ENCODE data around the gene RRP7A.
"Not testable (repeated sequence)": the region's sequence is repeated elsewhere in the genome, so short reads cannot be mapped to it uniquely, and the experiment has no call there.

The RRP7A gene

DNA sequence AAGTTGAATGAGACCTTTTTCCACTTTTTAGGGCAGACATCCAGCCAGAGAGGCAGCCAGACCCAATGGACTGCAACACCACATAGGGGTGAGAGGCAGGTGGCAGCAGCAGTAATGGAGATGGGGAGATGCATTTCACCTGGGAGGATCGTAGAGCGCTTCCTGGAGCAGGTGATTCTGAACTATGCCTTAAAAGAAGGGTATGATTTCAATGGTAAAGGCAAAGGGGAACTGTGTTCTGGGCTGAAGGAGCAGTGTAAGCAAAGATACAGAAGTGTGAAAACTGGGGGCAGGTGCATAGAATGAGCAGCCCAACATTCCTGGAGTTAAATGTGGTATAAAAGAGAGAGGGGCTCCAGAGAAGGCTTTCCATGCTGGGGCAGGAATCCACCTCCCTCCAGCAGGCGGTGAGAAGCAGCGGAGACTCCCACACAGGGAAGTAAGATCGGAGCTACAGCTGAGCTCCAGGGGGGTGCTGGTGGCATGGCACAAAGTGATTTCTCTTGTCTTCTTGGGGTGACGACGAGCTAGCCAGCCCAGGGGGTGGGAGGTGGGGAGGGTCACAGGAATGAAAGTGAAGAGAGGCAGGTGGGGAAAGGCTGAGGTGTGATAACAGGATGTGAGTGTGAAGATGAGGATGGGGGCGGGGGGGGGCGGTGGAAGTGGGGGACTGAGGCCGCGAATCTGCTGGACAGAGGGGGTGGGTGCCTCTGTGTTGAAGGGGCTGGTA is 29.9 kb upstream of the RRP7A start:
- no peaks in the 10 kb centered on the region for H4K20me1 ChIP-seq (ENCODE audit: low read depth, low read length)
- no peaks in the 10 kb centered on the region for H3K9me2 ChIP-seq (replicated peaks; ENCODE audit: insufficient read depth, low read length)
- TF ChIP-seq, protein P1, sequence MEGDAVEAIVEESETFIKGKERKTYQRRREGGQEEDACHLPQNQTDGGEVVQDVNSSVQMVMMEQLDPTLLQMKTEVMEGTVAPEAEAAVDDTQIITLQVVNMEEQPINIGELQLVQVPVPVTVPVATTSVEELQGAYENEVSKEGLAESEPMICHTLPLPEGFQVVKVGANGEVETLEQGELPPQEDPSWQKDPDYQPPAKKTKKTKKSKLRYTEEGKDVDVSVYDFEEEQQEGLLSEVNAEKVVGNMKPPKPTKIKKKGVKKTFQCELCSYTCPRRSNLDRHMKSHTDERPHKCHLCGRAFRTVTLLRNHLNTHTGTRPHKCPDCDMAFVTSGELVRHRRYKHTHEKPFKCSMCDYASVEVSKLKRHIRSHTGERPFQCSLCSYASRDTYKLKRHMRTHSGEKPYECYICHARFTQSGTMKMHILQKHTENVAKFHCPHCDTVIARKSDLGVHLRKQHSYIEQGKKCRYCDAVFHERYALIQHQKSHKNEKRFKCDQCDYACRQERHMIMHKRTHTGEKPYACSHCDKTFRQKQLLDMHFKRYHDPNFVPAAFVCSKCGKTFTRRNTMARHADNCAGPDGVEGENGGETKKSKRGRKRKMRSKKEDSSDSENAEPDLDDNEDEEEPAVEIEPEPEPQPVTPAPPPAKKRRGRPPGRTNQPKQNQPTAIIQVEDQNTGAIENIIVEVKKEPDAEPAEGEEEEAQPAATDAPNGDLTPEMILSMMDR (IDR thresholded peaks at IDR 0.05; ENCODE audit: insufficient read depth, low read length, poor library complexity, severe bottlenecking): no peak
- TF ChIP-seq EZH2phosphoT487 (conservative IDR thresholded peaks at IDR 0.05; ENCODE audit: low read length): no peak
- H3K4me3 ChIP-seq (ENCODE audit: insufficient read depth, low read length, poor library complexity, severe bottlenecking): no peak overlapping the region
- H3K79me2 ChIP-seq (ENCODE audit: insufficient read depth, low read length): no peaks in the 10 kb centered on the region
- no peaks in the 10 kb centered on the region for H3K36me3 ChIP-seq (ENCODE audit: low read length)
- H3K27me3 ChIP-seq (ENCODE audit: low read length): no peaks in the 10 kb centered on the region
- no peaks in the 10 kb centered on the region for H3K9me3 ChIP-seq (ENCODE audit: insufficient read depth, low read length)
- H2AFZ ChIP-seq (ENCODE audit: low read depth, low read length, severe bottlenecking): no peak overlapping the region
- peaks cover 9% of the 10 kb centered on the region for H3F3A ChIP-seq (ENCODE audit: insufficient read depth)
- no peak overlapping the region for H3K27ac ChIP-seq (ENCODE audit: low read depth, low read length)
- H3K9ac ChIP-seq (ENCODE audit: low read length): no peak overlapping the region
- no peak overlapping the region for H3K4me2 ChIP-seq (ENCODE audit: low read depth, low read length, poor library complexity, severe bottlenecking)

DNA sequence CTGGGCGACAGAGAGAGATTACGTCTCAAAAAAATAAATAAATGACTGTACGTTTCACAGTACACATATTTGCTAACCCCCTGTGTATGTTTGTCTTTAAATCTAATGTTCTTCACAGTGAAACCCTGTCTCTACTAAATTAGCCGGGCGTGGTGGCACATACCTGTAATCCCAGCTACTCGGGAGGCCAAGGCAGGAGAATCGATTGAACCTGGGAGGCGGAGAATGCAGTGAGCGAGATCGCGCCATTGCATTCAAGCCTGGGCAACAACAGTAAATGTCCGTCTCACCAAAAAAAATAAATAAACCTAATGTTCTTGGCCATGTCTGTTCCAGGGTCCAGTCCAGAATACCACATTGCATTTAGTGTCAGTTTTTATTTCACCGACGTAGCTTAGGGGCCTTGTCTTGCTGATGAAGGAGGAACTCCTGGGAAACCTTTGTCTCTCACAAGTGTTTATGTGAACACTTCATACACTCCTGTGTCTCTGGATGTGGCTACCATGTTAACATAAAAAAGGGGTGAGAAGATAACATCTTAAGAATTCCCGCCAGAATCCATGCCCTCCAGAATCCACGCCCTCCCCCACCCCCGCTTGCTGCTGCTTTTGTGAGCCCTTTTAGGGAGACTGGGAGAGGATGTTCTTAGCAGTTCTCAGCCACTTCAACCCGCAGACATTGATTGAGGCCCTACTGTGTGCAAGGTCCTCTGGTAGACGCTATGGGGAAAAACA is 29.2 kb upstream of the RRP7A start:
- Histone ChIP-seq H3F3A (ENCODE audit: insufficient read depth) (peaks cover 9% of the 10 kb centered on the region), H3K9me3 (ENCODE audit: insufficient read depth, low read length) (no peaks in the 10 kb centered on the region), H4K20me1 (ENCODE audit: low read depth, low read length) (no peaks in the 10 kb centered on the region), H3K79me2 (ENCODE audit: insufficient read depth, low read length) (no peaks in the 10 kb centered on the region), H3K9ac (ENCODE audit: low read length) (no peak overlapping the region), H3K36me3 (ENCODE audit: low read length) (no peaks in the 10 kb centered on the region), H3K4me2 (ENCODE audit: low read depth, low read length, poor library complexity, severe bottlenecking) (no peak overlapping the region), H3K9me2 (replicated peaks; ENCODE audit: insufficient read depth, low read length) (no peaks in the 10 kb centered on the region), H2AFZ (ENCODE audit: low read depth, low read length, severe bottlenecking) (no peak overlapping the region), H3K4me3 (ENCODE audit: insufficient read depth, low read length, poor library complexity, severe bottlenecking) (no peak overlapping the region), H3K27me3 (ENCODE audit: low read length) (no peaks in the 10 kb centered on the region), H3K27ac (ENCODE audit: low read depth, low read length) (no peak overlapping the region)
- TF ChIP-seq, protein P1 (IDR thresholded peaks at IDR 0.05; ENCODE audit: insufficient read depth, low read length, poor library complexity, severe bottlenecking): no peak
- TF ChIP-seq EZH2phosphoT487 (conservative IDR thresholded peaks at IDR 0.05; ENCODE audit: low read length): no peak

DNA sequence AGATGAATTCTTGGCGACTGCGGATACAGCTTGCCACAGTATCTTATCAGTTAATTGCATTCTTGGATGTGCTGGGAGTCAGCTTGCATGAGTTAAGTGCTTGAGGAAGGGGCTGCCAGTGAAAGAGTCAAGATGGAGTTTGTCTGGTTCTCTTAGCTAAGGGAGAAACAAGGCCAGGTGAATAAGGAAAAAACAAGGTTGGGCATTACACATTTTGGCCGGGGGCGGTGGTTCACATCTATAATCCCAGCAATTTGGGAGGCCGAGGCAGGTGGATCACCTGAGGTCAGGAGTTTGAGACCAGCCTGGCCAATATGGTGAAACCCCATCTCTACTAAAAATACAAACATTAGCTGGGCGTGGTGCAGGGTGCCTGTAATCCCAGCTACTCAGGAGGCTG is 28.5 kb upstream of the RRP7A start:
- H2AFZ ChIP-seq (ENCODE audit: low read depth, low read length, severe bottlenecking); H4K20me1 ChIP-seq (ENCODE audit: low read depth, low read length); H3K4me3 ChIP-seq (ENCODE audit: insufficient read depth, low read length, poor library complexity, severe bottlenecking); H3K79me2 ChIP-seq (ENCODE audit: insufficient read depth, low read length); H3K27me3 ChIP-seq (ENCODE audit: low read length); H3K36me3 ChIP-seq (ENCODE audit: low read length); H3K4me2 ChIP-seq (ENCODE audit: low read depth, low read length, poor library complexity, severe bottlenecking); H3K9ac ChIP-seq (ENCODE audit: low read length); H3K27ac ChIP-seq (ENCODE audit: low read depth, low read length); H3K9me2 ChIP-seq (replicated peaks; ENCODE audit: insufficient read depth, low read length); H3K9me3 ChIP-seq (ENCODE audit: insufficient read depth, low read length); H3F3A ChIP-seq (ENCODE audit: insufficient read depth): not testable (repeated sequence)

DNA sequence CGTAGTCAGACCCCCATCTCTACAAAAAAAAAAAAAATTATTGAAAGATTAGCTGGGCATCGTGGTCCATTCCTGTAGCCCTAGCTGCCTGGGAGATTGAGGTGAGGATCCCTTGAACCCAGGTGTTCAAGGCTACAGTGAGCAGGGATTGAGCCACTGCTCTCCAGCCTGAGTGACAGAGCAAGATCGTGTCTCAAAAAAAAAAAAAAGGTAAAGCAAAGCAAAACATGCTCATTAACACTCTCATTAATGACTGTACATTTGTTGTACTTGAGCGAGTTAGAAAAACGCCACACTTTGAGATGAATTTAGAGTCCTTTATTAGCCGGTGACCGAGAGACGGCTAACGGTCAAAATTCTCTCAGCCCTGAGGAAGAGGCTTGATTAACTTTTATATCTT is 28.0 kb upstream of the RRP7A start:
- Histone ChIP-seq H3K9me3 (ENCODE audit: insufficient read depth, low read length) (no peaks in the 10 kb centered on the region), H3K27me3 (ENCODE audit: low read length) (no peaks in the 10 kb centered on the region), H3K36me3 (ENCODE audit: low read length) (no peaks in the 10 kb centered on the region), H3K79me2 (ENCODE audit: insufficient read depth, low read length) (no peaks in the 10 kb centered on the region), H4K20me1 (ENCODE audit: low read depth, low read length) (no peaks in the 10 kb centered on the region), H3K9me2 (replicated peaks; ENCODE audit: insufficient read depth, low read length) (no peaks in the 10 kb centered on the region), H3F3A (ENCODE audit: insufficient read depth) (peaks cover 3% of the 10 kb centered on the region; the same call in 1 of the 2 replicates), H3K4me2 (ENCODE audit: low read depth, low read length, poor library complexity, severe bottlenecking) (no peak overlapping the region), H3K27ac (ENCODE audit: low read depth, low read length) (no peak overlapping the region), H2AFZ (ENCODE audit: low read depth, low read length, severe bottlenecking) (no peak overlapping the region), H3K4me3 (ENCODE audit: insufficient read depth, low read length, poor library complexity, severe bottlenecking) (no peak overlapping the region), H3K9ac (ENCODE audit: low read length) (no peak overlapping the region)
- no peak for TF ChIP-seq EZH2phosphoT487 (conservative IDR thresholded peaks at IDR 0.05; ENCODE audit: low read length)
- TF ChIP-seq, protein P1 (IDR thresholded peaks at IDR 0.05; ENCODE audit: insufficient read depth, low read length, poor library complexity, severe bottlenecking): no peak

Measured in SU-DHL-6 (cell line).